Nasal cavity respiratory epithelium epithelial cell of viscerocranial mucosa (primary cell): ENCODE results near the gene KCTD16. TPM values are rescaled to one million over a fixed set of nuclear protein-coding genes. Genes with fewer than 3 reads are reported as not detected.

Experiments used
- total RNA-seq: library from RNA; depleted of rRNA; stranded (reverse); fragments of >200 nt; gene quantifications from 2 replicates; pipeline ENCODE4 v1.2.3, GENCODE V29; 2014

Gene KCTD16
- 0.14 and 0.34 TPM in 2 replicates for total RNA-seq

DNA sequence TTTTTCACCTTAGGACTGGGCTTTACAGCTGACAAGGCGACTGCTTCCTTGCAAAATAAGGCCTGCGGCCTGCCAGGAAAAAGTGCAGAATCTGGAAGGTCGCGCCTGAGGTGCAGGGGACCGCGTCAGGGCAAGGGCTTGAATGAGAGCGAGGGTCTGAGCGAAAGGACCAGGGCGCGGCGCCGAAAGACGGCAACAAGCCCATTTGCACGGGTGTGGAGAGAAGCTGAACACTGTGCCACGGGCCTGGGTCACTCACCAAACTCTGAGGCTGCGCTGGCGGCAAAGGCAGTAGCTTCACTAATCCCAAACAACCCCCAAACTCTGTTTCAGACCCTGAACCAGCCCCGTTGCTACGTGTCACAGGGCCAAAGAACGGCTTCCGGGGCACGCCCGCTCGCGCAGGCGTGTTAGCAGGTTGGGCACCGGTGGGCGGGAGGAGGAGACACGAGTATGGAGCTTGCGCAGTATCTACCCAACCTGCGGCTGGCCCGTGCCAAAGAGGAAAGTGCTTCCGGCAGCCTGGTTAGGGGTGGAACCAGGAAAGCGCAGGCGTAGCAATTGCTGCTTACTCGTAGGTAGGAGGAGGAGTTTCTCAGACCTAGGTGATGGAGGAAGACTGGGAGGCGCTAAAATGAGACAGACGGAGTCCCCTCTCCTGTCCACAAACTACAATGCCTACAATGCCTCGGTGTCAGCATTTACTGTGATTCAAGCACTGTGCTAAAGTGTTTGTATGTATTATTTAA, at the start of gene KCTD16, which contains the start of gene YIPF5:
TSS of gene KCTD16 (plus strand) at position 598 of the 749 bp plus-strand sequence.
TSS of gene YIPF5 (minus strand) at position 384 of the 749 bp plus-strand sequence. CDS start 704 bp downstream, outside the sequence.

Other genes starting within 250 kb of the KCTD16 start
- gene YIPF5, start 214 bp upstream of the KCTD16 start, total RNA-seq = 67.0 and 67.9 TPM in 2 replicates